Muscle of leg (tissue), 11 donors: ENCODE measurements around the gene NBPF1. TPM values are rescaled to one million over a fixed set of nuclear protein-coding genes. Genes with fewer than 3 reads are reported as not detected.
"Not testable (repeated sequence)": the region's sequence is repeated elsewhere in the genome, so short reads cannot be mapped to it uniquely, and the experiment has no call there.

ENCODE experiments used
- DNase-seq: peaks from one replicate; pipeline ENCODE4 v3.0.0; 2013
- H3K27ac ChIP-seq: one replicate; pipeline ENCODE4 v1.5.1; 2013; ENCODE audit warnings: mild to moderate bottlenecking, low read length, control low read depth
- H3K27me3 ChIP-seq: one replicate; pipeline ENCODE4 v1.6.1; 2013; ENCODE audit warnings: low read length; ENCODE audit not compliant: control insufficient read depth, insufficient read depth
- H3K36me3 ChIP-seq: one replicate; pipeline ENCODE4 v1.6.1; 2013; ENCODE audit warnings: low read length; ENCODE audit not compliant: control insufficient read depth, insufficient read depth
- H3K4me1 ChIP-seq: one replicate; pipeline ENCODE4 v1.6.1; 2013; ENCODE audit warnings: low read length; ENCODE audit not compliant: control insufficient read depth, insufficient read depth
- H3K4me3 ChIP-seq: one replicate; pipeline ENCODE4 v1.5.1; 2013; ENCODE audit warnings: low read length, control low read depth
- H3K9me3 ChIP-seq: replicated peaks from 2 replicates; pipeline ENCODE4 v1.6.1; 2013; ENCODE audit warnings: low read depth, low read length; ENCODE audit not compliant: control insufficient read depth
- WGBS: methylation state at CpG from one replicate; pipeline ENCODE4 v1.1.5; 2013; ENCODE audit warnings: missing lambda C conversion rate; ENCODE audit not compliant: insufficient coverage; 5-methylcytosine and 5-hydroxymethylcytosine counted together
- polyA plus RNA-seq, 8 donors: library from polyadenylated mRNA; unstranded; fragments of 120-200 nt; gene quantifications; one replicate each; pipeline versions ENCODE4 v1.2.1 to v1.2.3, GENCODE V29; 2013; ENCODE audit warnings: inconsistent platforms in 1 of 8, low replicate concordance in 1 of 8; ENCODE audit not compliant: insufficient read length in 8 of 8, insufficient read depth in 1 of 8
- total RNA-seq: library from RNA; stranded (reverse); fragments of 120-200 nt; gene quantifications from one replicate; pipeline ENCODE4 v1.2.4, GENCODE V29; 2013

The NBPF1 gene
- total and polyA plus RNA-seq, 9 donors = 72.6 to 148 (median 114) TPM

DNA sequence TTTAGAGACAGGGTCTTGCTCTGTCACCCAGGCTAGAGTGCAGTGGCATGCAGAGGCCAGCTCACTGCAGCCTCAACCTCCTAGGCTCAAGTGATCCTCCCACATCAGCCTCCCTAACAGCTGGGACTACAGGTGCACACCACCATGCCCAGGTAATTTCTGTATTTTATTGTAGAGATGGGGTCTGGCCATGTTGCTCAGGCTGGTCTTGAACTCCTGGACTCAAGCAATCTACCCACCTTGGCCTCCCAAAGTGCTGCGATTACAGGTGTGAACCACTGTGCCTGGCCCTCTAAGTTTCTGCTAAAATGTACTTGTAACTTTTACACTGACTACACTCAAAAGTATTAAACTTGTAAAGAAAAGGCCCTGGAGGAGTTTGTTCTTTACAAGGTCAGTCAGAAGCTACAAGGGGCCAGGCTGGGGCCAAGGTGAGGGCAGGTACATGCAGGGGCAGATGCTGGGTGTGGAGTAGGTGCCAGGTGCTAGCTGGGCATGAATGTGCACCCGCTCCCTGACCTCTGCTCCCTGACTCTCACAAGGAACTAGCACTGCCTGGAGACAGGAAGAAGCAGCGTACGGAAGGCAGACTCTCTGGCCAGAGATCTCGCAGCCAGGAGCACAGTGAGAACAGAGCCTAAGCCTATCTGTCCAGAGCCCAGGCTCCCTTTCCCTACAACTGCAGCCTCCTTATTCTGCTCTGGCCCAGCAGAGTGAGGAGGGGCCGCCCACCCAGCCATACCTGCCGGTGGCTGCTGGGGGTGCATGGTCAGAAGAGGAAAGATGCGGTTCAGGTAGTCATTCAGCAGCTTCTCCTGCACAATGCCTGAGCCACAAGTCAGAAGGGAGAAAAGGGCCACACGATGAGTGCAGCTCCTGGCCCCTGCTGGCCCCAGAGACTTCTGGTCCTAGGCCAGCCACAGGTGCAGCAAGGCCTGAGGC, 28.9 kb upstream of the NBPF1 start:
- H3K27me3 ChIP-seq, DNase-seq, H3K9me3 ChIP-seq, H3K4me3 ChIP-seq, H3K27ac ChIP-seq: not testable (repeated sequence)
- H3K36me3 ChIP-seq = peaks cover 19% of the 10 kb centered on the region
- peaks cover 49% of the 10 kb centered on the region for H3K4me1 ChIP-seq
- WGBS = 83% methylated on average over 9 of the region's 9 CpGs

DNA sequence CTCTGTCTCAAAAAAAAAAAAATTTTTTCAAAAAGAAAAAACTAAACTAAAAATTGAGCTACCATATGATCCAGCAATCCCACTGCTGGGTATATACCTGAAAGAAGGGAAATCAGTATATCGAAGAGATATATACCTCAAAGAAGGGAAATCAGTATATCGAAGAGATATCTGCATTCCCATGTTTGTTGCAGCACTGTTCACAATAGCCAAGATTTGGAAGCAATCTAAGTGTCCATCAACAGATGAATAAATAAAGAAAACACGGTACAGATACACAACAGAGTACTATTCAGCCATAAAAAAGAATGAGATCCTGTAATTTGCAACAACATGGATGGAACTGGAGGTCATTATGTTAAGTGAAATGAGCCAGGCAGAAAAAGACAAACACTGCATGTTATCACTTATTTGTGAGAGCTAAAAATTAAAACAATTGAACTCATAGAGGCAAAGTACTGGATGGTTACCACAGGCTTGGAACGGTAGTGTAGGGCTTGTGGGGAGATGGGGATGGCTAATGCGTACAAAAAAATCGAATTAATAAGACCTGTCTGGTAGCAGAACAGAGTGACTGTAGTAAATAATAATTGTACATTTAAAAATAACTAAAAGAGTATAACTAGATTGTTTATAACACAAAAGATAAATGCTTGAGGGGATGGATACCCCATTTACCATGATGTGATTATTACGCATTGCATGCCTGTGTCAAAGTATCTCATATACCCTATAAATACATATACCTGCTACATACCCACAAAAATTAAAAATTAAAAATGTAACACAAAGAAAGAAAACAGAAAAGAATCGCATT, 28.0 kb upstream of the NBPF1 start:
- H3K27me3 ChIP-seq, H3K9me3 ChIP-seq, H3K4me3 ChIP-seq, H3K27ac ChIP-seq, DNase-seq: not testable (repeated sequence)
- WGBS = 100% methylated on average over 2 of the region's 8 CpGs
- Histone ChIP-seq H3K36me3 (peaks cover 19% of the 10 kb centered on the region), H3K4me1 (peaks cover 49% of the 10 kb centered on the region)

DNA sequence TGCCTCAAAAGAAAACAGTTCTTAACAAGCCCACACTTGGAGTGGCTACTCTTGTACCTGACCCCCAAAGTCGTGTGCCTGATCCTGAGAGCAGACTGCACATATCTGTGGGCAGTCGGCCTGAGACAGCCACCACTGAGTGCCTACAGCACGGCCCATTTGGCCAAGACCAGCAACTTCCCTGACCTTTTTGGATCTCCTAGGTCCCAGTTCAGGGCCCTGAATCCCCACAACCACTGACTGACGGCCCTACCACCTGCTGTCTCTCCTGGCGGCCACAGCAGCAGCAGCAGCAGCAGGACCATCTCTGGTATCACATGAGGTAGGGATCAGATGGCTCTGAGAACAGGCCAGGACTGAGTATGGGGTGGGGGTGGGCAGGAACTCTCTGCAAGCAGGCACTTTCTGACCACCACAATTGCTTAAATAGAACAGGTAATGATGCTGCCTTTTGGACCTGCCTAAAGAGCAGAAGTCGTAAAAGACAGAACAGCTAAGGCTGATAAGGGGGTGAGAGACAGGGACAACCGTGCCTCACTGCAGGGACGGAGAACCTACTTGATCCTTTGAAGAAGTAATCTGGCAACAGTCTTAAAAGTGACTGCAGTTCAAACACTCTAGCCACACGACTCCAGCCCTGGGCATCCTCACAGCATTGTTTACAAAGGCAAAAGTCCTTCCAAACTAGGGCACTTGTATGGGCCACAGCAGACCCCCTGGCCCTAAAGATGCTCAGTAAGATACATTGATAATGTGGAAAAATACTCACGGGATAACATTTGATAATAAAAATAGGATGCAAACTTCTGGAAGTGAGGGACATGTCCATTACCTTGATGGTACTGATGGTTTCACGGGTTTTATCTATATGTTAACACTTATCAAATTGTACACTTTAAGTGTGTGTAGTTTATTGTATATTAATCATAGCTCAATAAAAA, 26.0 kb upstream of the NBPF1 start:
- not testable (repeated sequence) for H3K9me3 ChIP-seq, H3K4me3 ChIP-seq, H3K27me3 ChIP-seq
- H3K4me1 ChIP-seq = peaks cover 42% of the 10 kb centered on the region
- DNase-seq = peak; percentile 82
- H3K36me3 ChIP-seq = peaks cover 29% of the 10 kb centered on the region
- WGBS = 38% methylated on average over 8 of the region's 11 CpGs
- peak overlapping the region; percentile 86 for H3K27ac ChIP-seq

DNA sequence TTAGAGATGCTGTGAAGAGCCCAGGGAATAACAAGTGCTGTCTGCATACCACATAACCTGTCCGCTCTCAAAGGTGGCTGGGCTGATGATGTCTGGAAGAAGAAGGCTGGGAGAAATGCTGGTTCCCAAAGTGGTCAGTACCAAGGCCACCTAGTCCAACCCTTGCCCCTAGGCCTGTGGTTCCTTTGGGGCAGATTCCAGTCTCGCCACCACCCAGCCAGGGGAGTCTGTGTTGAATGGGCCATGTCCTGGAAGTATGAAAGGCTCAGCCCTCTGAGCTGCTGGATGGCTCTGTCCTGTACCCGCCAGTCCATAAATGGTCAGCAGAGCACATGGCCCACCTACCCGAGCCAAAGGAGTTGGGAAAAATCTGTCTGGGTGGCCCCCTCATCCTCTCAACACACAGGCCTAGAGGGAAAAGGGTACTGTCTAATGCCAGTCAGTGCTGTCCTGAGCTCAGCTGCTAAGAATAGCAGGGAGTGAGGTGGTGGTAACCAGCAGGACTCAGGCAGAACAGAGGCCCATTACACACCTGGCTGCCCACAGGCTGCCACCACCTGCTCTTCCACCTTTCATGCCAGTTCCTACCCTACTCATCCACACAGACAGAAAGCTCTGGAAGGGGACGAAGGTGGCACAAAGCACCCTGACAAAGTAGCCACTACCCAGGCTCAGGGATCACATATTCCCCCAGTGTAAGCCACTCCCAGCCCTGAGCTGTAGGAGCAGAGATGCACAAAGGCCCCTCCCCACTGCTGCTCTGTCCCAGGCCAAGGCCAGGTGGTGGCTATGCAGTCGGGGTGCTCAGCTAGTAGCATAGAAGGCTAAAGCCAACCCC, 24.8 kb upstream of the NBPF1 start:
- H3K4me1 ChIP-seq = peaks cover 32% of the 10 kb centered on the region
- H3K36me3 ChIP-seq = peaks cover 40% of the 10 kb centered on the region
- H3K4me3 ChIP-seq, H3K27me3 ChIP-seq, H3K9me3 ChIP-seq, DNase-seq: not testable (repeated sequence)
- H3K27ac ChIP-seq = peak overlapping the region; percentile 86
- 94% methylated on average over 3 of the region's 6 CpGs for whole genome bisulfite sequencing

DNA sequence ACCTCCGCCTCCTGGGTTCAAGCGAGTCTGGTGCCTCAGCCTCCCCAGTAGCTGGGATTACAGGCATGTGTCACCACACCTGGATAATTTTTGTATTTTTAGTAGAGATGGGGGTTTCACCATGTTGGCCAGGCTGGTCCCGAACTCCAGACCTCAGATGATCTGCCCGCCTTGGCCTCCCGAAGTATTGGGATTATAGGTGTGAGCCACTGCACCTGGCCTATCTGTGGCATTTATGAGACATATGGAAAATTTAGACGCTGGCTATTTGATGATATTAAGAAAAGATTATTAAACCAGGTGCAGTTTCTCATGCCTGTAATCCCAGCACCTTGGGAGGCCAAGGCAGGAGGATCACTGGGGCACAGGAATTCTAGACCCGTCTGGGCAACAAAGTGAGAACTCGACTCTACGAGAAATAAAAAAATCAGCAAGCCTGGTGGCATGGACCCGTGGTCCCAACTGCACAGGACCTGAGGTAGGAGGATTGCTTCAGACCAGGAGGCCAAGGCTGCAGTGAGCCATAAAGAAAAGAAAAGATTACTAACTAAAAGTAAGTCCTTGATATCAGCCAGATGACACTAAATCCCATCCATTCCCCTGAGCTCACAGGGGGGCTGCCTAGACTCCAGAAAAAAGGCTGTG, 23.3 kb upstream of the NBPF1 start:
- Histone ChIP-seq H3K4me1 (peaks cover 25% of the 10 kb centered on the region), H3K36me3 (peaks cover 45% of the 10 kb centered on the region)
- not testable (repeated sequence) for DNase-seq, H3K4me3 ChIP-seq, H3K27me3 ChIP-seq, H3K9me3 ChIP-seq, H3K27ac ChIP-seq
- 82% methylated on average over 10 of the region's 10 CpGs for WGBS

DNA sequence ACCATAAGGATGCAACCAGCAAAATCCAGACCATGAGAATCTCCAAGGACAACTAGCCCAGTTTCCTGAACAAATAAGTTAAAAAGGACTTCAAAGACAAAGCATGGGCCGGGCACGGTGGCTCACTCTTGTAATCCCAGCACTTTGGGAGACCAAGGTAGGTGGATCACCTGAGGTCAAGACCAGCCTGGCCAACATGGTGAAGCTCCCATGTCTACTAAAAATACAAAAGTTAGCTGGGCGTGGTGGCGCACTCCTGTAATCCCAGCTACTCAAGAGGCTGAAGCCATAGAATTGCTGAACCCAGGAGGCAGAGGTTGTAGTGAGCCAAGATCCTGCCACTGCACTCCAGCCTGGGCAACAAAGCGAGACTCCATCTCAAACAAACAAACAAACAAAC, 22.6 kb upstream of the NBPF1 start:
- Histone ChIP-seq H3K36me3 (peaks cover 50% of the 10 kb centered on the region), H3K4me1 (peaks cover 25% of the 10 kb centered on the region)
- not testable (repeated sequence) for H3K27ac ChIP-seq, H3K4me3 ChIP-seq, H3K27me3 ChIP-seq, DNase-seq, H3K9me3 ChIP-seq
- 96% methylated on average over 5 of the region's 5 CpGs for WGBS

DNA sequence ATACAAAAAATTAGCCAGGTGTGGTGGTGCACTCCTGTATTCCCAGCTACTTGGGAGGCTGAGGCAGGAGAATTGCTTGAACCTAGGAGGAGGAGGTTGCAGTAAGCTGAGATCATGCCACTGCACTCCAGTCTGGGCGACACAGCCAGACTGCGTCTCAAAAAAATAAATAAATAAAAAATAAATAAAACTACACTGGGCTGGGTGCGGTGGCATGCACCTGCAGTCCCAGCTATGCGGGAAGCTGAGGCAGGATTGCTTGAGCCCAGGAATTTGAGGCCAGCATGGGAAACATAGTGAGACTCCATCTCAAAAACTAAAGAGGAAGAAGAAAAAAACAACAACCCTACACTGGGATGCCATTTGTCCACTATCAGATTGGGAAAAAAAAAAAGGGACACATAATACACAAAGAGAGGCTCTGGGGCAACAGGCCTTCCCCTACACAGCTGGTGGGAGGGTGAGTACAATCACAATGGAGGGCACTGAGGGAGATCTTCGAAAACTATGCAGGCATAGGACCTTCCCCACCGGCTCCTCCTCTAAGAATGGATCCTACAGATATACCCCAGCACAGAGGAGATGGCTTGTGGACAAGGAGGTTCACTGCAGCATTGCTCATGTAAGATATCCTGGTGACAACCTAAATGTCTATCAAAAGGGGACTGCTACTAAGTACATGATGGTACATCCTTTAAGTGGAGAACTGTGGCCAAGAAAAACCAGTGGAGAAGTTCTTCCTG, 20.3 kb upstream of the NBPF1 start:
- H3K4me3 ChIP-seq, DNase-seq, H3K27ac ChIP-seq, H3K27me3 ChIP-seq, H3K9me3 ChIP-seq: not testable (repeated sequence)
- Histone ChIP-seq H3K4me1 (peaks cover 10% of the 10 kb centered on the region), H3K36me3 (peaks cover 66% of the 10 kb centered on the region)
- WGBS = 80% methylated on average over 1 of the region's 6 CpGs

DNA sequence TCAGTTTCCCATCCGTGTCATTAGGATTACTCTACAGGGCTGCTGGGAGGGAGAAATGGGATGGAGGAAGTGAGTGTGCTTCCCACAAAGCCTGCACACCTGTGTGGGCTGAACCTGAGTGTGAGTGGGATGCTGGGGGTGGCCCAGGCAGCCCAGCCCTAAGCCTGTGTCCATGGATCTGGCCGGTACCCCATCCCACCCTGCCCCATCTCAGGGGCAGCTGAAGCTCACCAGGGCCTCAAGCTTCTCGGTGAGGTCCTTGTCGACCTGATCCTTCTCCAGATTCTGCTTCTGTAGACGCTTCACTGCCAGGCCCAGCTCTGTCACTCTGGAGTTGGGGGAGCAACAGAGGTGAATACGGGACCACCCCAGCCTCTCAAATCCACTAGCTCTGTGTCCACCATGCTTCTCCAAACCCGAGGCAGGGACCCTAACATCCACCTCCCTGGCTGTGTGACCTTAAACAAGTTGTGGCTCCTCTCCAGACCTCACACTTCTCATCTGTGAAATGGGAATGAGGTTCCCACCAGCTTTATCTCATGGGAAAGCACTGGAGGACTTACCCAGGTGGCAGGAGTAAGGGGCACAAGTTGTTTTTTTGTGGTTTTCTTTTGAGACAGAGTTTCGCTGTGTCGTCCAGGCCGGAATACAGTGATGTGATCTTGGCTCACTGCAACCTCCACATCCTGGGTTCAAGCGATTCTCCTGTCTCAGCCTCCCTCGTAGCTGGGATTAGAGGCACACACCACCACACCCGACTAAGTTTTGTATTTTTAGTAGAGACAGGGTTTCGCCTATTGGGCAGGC, 18.9 kb upstream of the NBPF1 start:
- H3K27ac ChIP-seq, H3K27me3 ChIP-seq, H3K4me1 ChIP-seq, DNase-seq, H3K9me3 ChIP-seq, H3K4me3 ChIP-seq: not testable (repeated sequence)
- WGBS = 94% methylated on average over 8 of the region's 14 CpGs
- peaks cover 75% of the 10 kb centered on the region for H3K36me3 ChIP-seq
